OCI-LY7 (cell line): ENCODE measurements around the gene TRAF3IP1.

ENCODE experiments used
- CTCF ChIP-seq: fragments of 200-600 bp; sonication (generic); conservative IDR thresholded peaks from 2 replicates; pipeline ENCODE4 v1.5.1; 2014; ENCODE audit warnings: mild to moderate bottlenecking, antibody characterized with exemption, low read length, moderate library complexity, mixed read lengths
- EZH2phosphoT487 ChIP-seq: fragments of 200-600 bp; sonication (generic); IDR thresholded peaks from 2 replicates; pipeline ENCODE4 v1.6.1; 2018; ENCODE audit warnings: low read depth, borderline replicate concordance, mild to moderate bottlenecking, mixed run types, antibody characterized with exemption, low read length, moderate library complexity, mixed read lengths

GRCh38 chr2:238383743-238384380 is 63.5 kb downstream of the TRAF3IP1 start:
- no peak for TF ChIP-seq CTCF
- no peak for TF ChIP-seq EZH2phosphoT487
